Measurements from ENCODE around the gene PLEKHH1. TPM values are rescaled to one million over a fixed set of nuclear protein-coding genes. Genes with fewer than 3 reads are reported as not detected.

Gene PLEKHH1
- total and polyA plus RNA-seq, 9 of the 15 experiments (the other 6 are each of a cell fraction or from before 2014, with no cell fraction given) = 0.76 to 5.9 (median 2.9) TPM

- FAIRE-seq (no peak), DNase-seq (ENCODE audit: extremely low read depth in 1 of 4, low spot score in 3 of 4) (no peak), ATAC-seq (no peak)
- H3K79me2 ChIP-seq (ENCODE audit: control insufficient read depth, insufficient read depth, low read length) = no peaks in the 10 kb centered on the region
- no TSS peak for BruUV-seq (replicated peaks)
- H3K27ac ChIP-seq (ENCODE audit: extremely low read depth, low read depth, low read length) = no peak overlapping the region
- in situ Hi-C loops (cut with MboI) = loop anchor here (5.0 to 10.0 kb wide), 4 partner anchors 88 to 455 kb away; partner anchors contain the start of gene RDH12
- TF ChIP-seq TAF1 (IDR thresholded peaks at IDR 0.05; ENCODE audit: control insufficient read depth, extremely low read depth, insufficient read depth, low read length, severe bottlenecking) (no peak), ELK1 (CRISPR knock-in tag; IDR thresholded peaks at IDR 0.05) (no peak), MAX (CRISPR knock-in tag; IDR thresholded peaks at IDR 0.05) (no peak), ETS1 (conservative IDR thresholded peaks at IDR 0.05; ENCODE audit: control insufficient read depth, low read depth, low read length) (no peak), IRF2 (CRISPR knock-in tag; IDR thresholded peaks at IDR 0.05) (no peak), NFYB (IDR thresholded peaks at IDR 0.05; ENCODE audit: extremely low read depth, insufficient read length) (no peak), TCF7 (IDR thresholded peaks at IDR 0.05; ENCODE audit: borderline replicate concordance) (no peak), MCM7 (IDR thresholded peaks at IDR 0.05) (no peak), KLF10 (CRISPR knock-in tag; IDR thresholded peaks at IDR 0.05) (no peak), MBD1 (CRISPR knock-in tag; IDR thresholded peaks at IDR 0.05) (no peak), SUPT5H (IDR thresholded peaks at IDR 0.05) (no peak), NR0B1 (IDR thresholded peaks at IDR 0.05; ENCODE audit: partially characterized antibody) (no peak), KDM2B (CRISPR knock-in tag; IDR thresholded peaks at IDR 0.05) (no peak), DPF2 (IDR thresholded peaks at IDR 0.05) (no peak), DACH1 (IDR thresholded peaks at IDR 0.05; ENCODE audit: partially characterized antibody) (no peak)
- H4K20me1 ChIP-seq (replicated peaks; ENCODE audit: control insufficient read depth, insufficient read depth, low read length) = no peaks in the 10 kb centered on the region; the same call in 1 of the 2 replicates
- intact Hi-C loops (cut with micrococcal nuclease) = no loop called here
- H3K36me3 ChIP-seq (ENCODE audit: control insufficient read depth, insufficient read depth, low read length) = no peaks in the 10 kb centered on the region; the same call in 2 of the 3 replicates
- no peak overlapping the region for H3K4me3 ChIP-seq
- H3K9ac ChIP-seq (ENCODE audit: insufficient read depth in 1 of 2, low read depth in 2 of 2, low read length in 2 of 2) = no peak overlapping the region
- H3K27me3 ChIP-seq (ENCODE audit: control insufficient read depth in 2 of 2, insufficient read depth in 2 of 2, low read length in 2 of 2) = no peaks in the 10 kb centered on the region; a peak in 1 of 5 replicates
- ChIA-PET CTCF (ENCODE audit: low intra/inter-chr PET ratio) (no interaction called here), POLR2A (interaction anchor here (0.7 kb wide), 1 partner anchor 12 kb away, joined by 3 read pairs; no protein-coding TSS in a partner anchor)
- H3K4me2 ChIP-seq (ENCODE audit: insufficient read depth, low read length) = no peak overlapping the region
- WGBS (ENCODE audit: insufficient coverage, low coverage, missing lambda C conversion rate) = 40% methylated on average over 7 of the region's 7 CpGs
- no peaks in the 10 kb centered on the region for H3K9me3 ChIP-seq (replicated peaks; ENCODE audit: control insufficient read depth, insufficient read depth, low read depth, low read length)
- H2AFZ ChIP-seq (ENCODE audit: low read depth, low read length) = no peak overlapping the region
- no peaks in the 10 kb centered on the region for H3K9me1 ChIP-seq (ENCODE audit: control insufficient read depth, insufficient read depth, low read length)
- no peaks in the 10 kb centered on the region; a peak in 1 of 5 replicates for H3K4me1 ChIP-seq (replicated peaks in 1 of 2; ENCODE audit: control insufficient read depth in 2 of 2, insufficient read depth in 2 of 2, low read length in 2 of 2)
These were observed 46.5 kb downstream of the PLEKHH1 start for GRCh38 chr14:67579636-67580035.

Data from K562 (cell line).